Measurements from ENCODE around the gene KCNC1.

Gene KCNC1

GRCh38 chr11:17696741-17697140, 37.8 kb upstream of the KCNC1 start:
- peaks cover 10 to 33% (median 28%) of the 10 kb centered on the region in 5 donors for H3K27me3 ChIP-seq (ENCODE audit: control insufficient read depth in 5 of 5, insufficient read depth in 4 of 5, low read length in 5 of 5)
- H3K4me1 ChIP-seq (ENCODE audit: control insufficient read depth in 5 of 5, insufficient read depth in 5 of 5, low read length in 5 of 5): no peaks in the 10 kb centered on the region
- H3K9me3 ChIP-seq (ENCODE audit: control insufficient read depth in 5 of 5, low read length in 5 of 5): no peaks in the 10 kb centered on the region
- no peaks in the 10 kb centered on the region for H3K36me3 ChIP-seq (ENCODE audit: control insufficient read depth in 5 of 5, insufficient read depth in 5 of 5, low read length in 5 of 5)
- H3K9ac ChIP-seq (ENCODE audit: low read length in 5 of 5): no peak overlapping the region
- no peak overlapping the region for H3K4me3 ChIP-seq (ENCODE audit: low read depth in 1 of 5, low read length in 5 of 5)
- no peak overlapping the region for H3K27ac ChIP-seq (ENCODE audit: low read depth, low read length)

- no peak overlapping the region for H3K4me3 ChIP-seq (ENCODE audit: low read depth in 1 of 5, low read length in 5 of 5)
- no peaks in the 10 kb centered on the region for H3K36me3 ChIP-seq (ENCODE audit: control insufficient read depth in 5 of 5, insufficient read depth in 5 of 5, low read length in 5 of 5)
- no peaks in the 10 kb centered on the region for H3K9me3 ChIP-seq (ENCODE audit: control insufficient read depth in 5 of 5, low read length in 5 of 5)
- no peak overlapping the region for H3K27ac ChIP-seq (ENCODE audit: low read depth, low read length)
- H3K9ac ChIP-seq (ENCODE audit: low read length in 5 of 5): no peak overlapping the region
- no peaks in the 10 kb centered on the region for H3K4me1 ChIP-seq (ENCODE audit: control insufficient read depth in 5 of 5, insufficient read depth in 5 of 5, low read length in 5 of 5)
- H3K27me3 ChIP-seq (ENCODE audit: control insufficient read depth in 5 of 5, insufficient read depth in 4 of 5, low read length in 5 of 5): peaks cover 10 to 33% (median 28%) of the 10 kb centered on the region in 5 donors
These were observed 37.2 kb upstream of the KCNC1 start for GRCh38 chr11:17697175-17697949.

- peaks cover 10 to 27% (median 22%) of the 10 kb centered on the region in 5 donors for H3K27me3 ChIP-seq (ENCODE audit: control insufficient read depth in 5 of 5, insufficient read depth in 4 of 5, low read length in 5 of 5)
- no peaks in the 10 kb centered on the region for H3K36me3 ChIP-seq (ENCODE audit: control insufficient read depth in 5 of 5, insufficient read depth in 5 of 5, low read length in 5 of 5)
- no peak overlapping the region for H3K9ac ChIP-seq (ENCODE audit: low read length in 5 of 5)
- H3K4me1 ChIP-seq (ENCODE audit: control insufficient read depth in 5 of 5, insufficient read depth in 5 of 5, low read length in 5 of 5): no peaks in the 10 kb centered on the region
- H3K27ac ChIP-seq (ENCODE audit: low read depth, low read length): no peak overlapping the region
- H3K4me3 ChIP-seq (ENCODE audit: low read depth in 1 of 5, low read length in 5 of 5): no peak overlapping the region
- H3K9me3 ChIP-seq (ENCODE audit: control insufficient read depth in 5 of 5, low read length in 5 of 5): peaks cover 0 to 7% (median 3%) of the 10 kb centered on the region in 5 donors
These were observed 35.1 kb upstream of the KCNC1 start for GRCh38 chr11:17699147-17700114.

GRCh38 chr11:17700991-17701390, 33.6 kb upstream of the KCNC1 start:
- H3K9ac ChIP-seq (ENCODE audit: low read length in 5 of 5): no peak overlapping the region
- no peak overlapping the region for H3K4me3 ChIP-seq (ENCODE audit: low read depth in 1 of 5, low read length in 5 of 5)
- no peaks in the 10 kb centered on the region for H3K4me1 ChIP-seq (ENCODE audit: control insufficient read depth in 5 of 5, insufficient read depth in 5 of 5, low read length in 5 of 5)
- H3K36me3 ChIP-seq (ENCODE audit: control insufficient read depth in 5 of 5, insufficient read depth in 5 of 5, low read length in 5 of 5): no peaks in the 10 kb centered on the region
- peaks cover 0 to 15% (median 9%) of the 10 kb centered on the region in 5 donors for H3K27me3 ChIP-seq (ENCODE audit: control insufficient read depth in 5 of 5, insufficient read depth in 4 of 5, low read length in 5 of 5)
- H3K9me3 ChIP-seq (ENCODE audit: control insufficient read depth in 5 of 5, low read length in 5 of 5): peaks cover 0 to 7% (median 3%) of the 10 kb centered on the region in 5 donors
- H3K27ac ChIP-seq (ENCODE audit: low read depth, low read length): no peak overlapping the region

GRCh38 chr11:17702876-17703275, 31.7 kb upstream of the KCNC1 start:
- H3K36me3 ChIP-seq (ENCODE audit: control insufficient read depth in 5 of 5, insufficient read depth in 5 of 5, low read length in 5 of 5): no peaks in the 10 kb centered on the region
- H3K9me3 ChIP-seq (ENCODE audit: control insufficient read depth in 5 of 5, low read length in 5 of 5): peaks cover 0 to 7% (median 3%) of the 10 kb centered on the region in 5 donors
- H3K9ac ChIP-seq (ENCODE audit: low read length in 5 of 5): no peak overlapping the region
- H3K27ac ChIP-seq (ENCODE audit: low read depth, low read length): no peak overlapping the region
- H3K4me3 ChIP-seq (ENCODE audit: low read depth in 1 of 5, low read length in 5 of 5): no peak overlapping the region
- H3K4me1 ChIP-seq (ENCODE audit: control insufficient read depth in 5 of 5, insufficient read depth in 5 of 5, low read length in 5 of 5): no peaks in the 10 kb centered on the region
- no peaks in the 10 kb centered on the region for H3K27me3 ChIP-seq (ENCODE audit: control insufficient read depth in 5 of 5, insufficient read depth in 4 of 5, low read length in 5 of 5)

- Histone ChIP-seq H3K9ac (ENCODE audit: low read length in 5 of 5) (no peak overlapping the region), H3K4me3 (ENCODE audit: low read depth in 1 of 5, low read length in 5 of 5) (no peak overlapping the region), H3K27me3 (ENCODE audit: control insufficient read depth in 5 of 5, insufficient read depth in 4 of 5, low read length in 5 of 5) (peaks cover 0 to 2% (median 0%) of the 10 kb centered on the region in 5 donors), H3K27ac (ENCODE audit: low read depth, low read length) (no peak overlapping the region), H3K9me3 (ENCODE audit: control insufficient read depth in 5 of 5, low read length in 5 of 5) (peaks cover 0 to 7% (median 3%) of the 10 kb centered on the region in 5 donors), H3K4me1 (ENCODE audit: control insufficient read depth in 5 of 5, insufficient read depth in 5 of 5, low read length in 5 of 5) (no peaks in the 10 kb centered on the region), H3K36me3 (ENCODE audit: control insufficient read depth in 5 of 5, insufficient read depth in 5 of 5, low read length in 5 of 5) (no peaks in the 10 kb centered on the region)
These were observed 30.6 kb upstream of the KCNC1 start for GRCh38 chr11:17703951-17704350.

GRCh38 chr11:17707830-17708229, 26.8 kb upstream of the KCNC1 start:
- no peak overlapping the region for H3K4me3 ChIP-seq (ENCODE audit: low read depth in 1 of 5, low read length in 5 of 5)
- no peaks in the 10 kb centered on the region for H3K36me3 ChIP-seq (ENCODE audit: control insufficient read depth in 5 of 5, insufficient read depth in 5 of 5, low read length in 5 of 5)
- H3K9me3 ChIP-seq (ENCODE audit: control insufficient read depth in 5 of 5, low read length in 5 of 5): peaks cover 0 to 7% (median 3%) of the 10 kb centered on the region in 5 donors
- no peak overlapping the region for H3K27ac ChIP-seq (ENCODE audit: low read depth, low read length)
- peaks cover 0 to 28% (median 19%) of the 10 kb centered on the region in 5 donors for H3K27me3 ChIP-seq (ENCODE audit: control insufficient read depth in 5 of 5, insufficient read depth in 4 of 5, low read length in 5 of 5)
- no peaks in the 10 kb centered on the region for H3K4me1 ChIP-seq (ENCODE audit: control insufficient read depth in 5 of 5, insufficient read depth in 5 of 5, low read length in 5 of 5)
- no peak overlapping the region for H3K9ac ChIP-seq (ENCODE audit: low read length in 5 of 5)

GRCh38 chr11:17711836-17712235, 22.7 kb upstream of the KCNC1 start:
- Histone ChIP-seq H3K4me1 (ENCODE audit: control insufficient read depth in 5 of 5, insufficient read depth in 5 of 5, low read length in 5 of 5) (no peaks in the 10 kb centered on the region), H3K27me3 (ENCODE audit: control insufficient read depth in 5 of 5, insufficient read depth in 4 of 5, low read length in 5 of 5) (peaks cover 0 to 37% (median 31%) of the 10 kb centered on the region in 5 donors)

GRCh38 chr11:17713851-17714250, 20.7 kb upstream of the KCNC1 start:
- Histone ChIP-seq H3K4me1 (ENCODE audit: control insufficient read depth in 5 of 5, insufficient read depth in 5 of 5, low read length in 5 of 5) (no peaks in the 10 kb centered on the region), H3K36me3 (ENCODE audit: control insufficient read depth in 5 of 5, insufficient read depth in 5 of 5, low read length in 5 of 5) (no peaks in the 10 kb centered on the region), H3K9me3 (ENCODE audit: control insufficient read depth in 5 of 5, low read length in 5 of 5) (no peaks in the 10 kb centered on the region), H3K27ac (ENCODE audit: low read depth, low read length) (no peak overlapping the region), H3K9ac (ENCODE audit: low read length in 5 of 5) (no peak overlapping the region), H3K4me3 (ENCODE audit: low read depth in 1 of 5, low read length in 5 of 5) (no peak overlapping the region), H3K27me3 (ENCODE audit: control insufficient read depth in 5 of 5, insufficient read depth in 4 of 5, low read length in 5 of 5) (peaks cover 4 to 49% (median 41%) of the 10 kb centered on the region in 5 donors)

More at GRCh38 chr11:17711836-17712235, 22.7 kb upstream of the KCNC1 start:
- H3K9me3 ChIP-seq (ENCODE audit: control insufficient read depth in 5 of 5, low read length in 5 of 5): no peaks in the 10 kb centered on the region
- H3K27ac ChIP-seq (ENCODE audit: low read depth, low read length): no peak overlapping the region
- H3K9ac ChIP-seq (ENCODE audit: low read length in 5 of 5): no peak overlapping the region
- H3K4me3 ChIP-seq (ENCODE audit: low read depth in 1 of 5, low read length in 5 of 5): no peak overlapping the region
- no peaks in the 10 kb centered on the region for H3K36me3 ChIP-seq (ENCODE audit: control insufficient read depth in 5 of 5, insufficient read depth in 5 of 5, low read length in 5 of 5)
